GM12878 (cell line): ENCODE measurements around the gene GRM1. TPM values are rescaled to one million over a fixed set of nuclear protein-coding genes. Genes with fewer than 3 reads are reported as not detected.

Source experiments
- ATAC-seq: fragments of 200-7000 bp; cut with Tn5 transposase; 3 replicates; pipeline ENCODE4 v1.9.1; 2020; ENCODE audit warnings: mild to moderate bottlenecking, moderate library complexity
- BruUV-seq: library from RNA; stranded (reverse); fragments of 400-500 nt; replicated peaks from 2 replicates; lab custom pipeline; 2021; lab: Mats Ljungman, UMichigan
- CTCF ChIA-PET: fragments of 300-600 bp; sonication (Branson Sonifier 250); formaldehyde crosslinking; extraction: SDS; loops from one replicate; lab custom pipeline; 2021; ENCODE audit warnings: inconsistent platforms; lab: Yijun Ruan, JAX
- POLR2A ChIA-PET: fragments of 350-600 bp; formaldehyde crosslinking; extraction: SDS; loops from one replicate; lab custom pipeline; 2021; ENCODE audit warnings: inconsistent platforms; lab: Charles Lee
- RAD21 ChIA-PET: fragments of 300-600 bp; sonication (Branson Sonifier 250); formaldehyde crosslinking; loops from one replicate; lab custom pipeline; 2023; ENCODE audit warnings: antibody characterized with exemption; ENCODE audit not compliant: unreplicated experiment; lab: Charles Lee
- SMC1A ChIA-PET: fragments of 300-600 bp; sonication (Branson Sonifier 250); formaldehyde crosslinking; loops from one replicate; lab custom pipeline; 2023; ENCODE audit not compliant: unreplicated experiment, uncharacterized antibody; lab: Charles Lee
- DNase-seq: peaks from one replicate; pipeline ENCODE4 v3.0.0-alpha.2; 2011; ENCODE audit warnings: low read depth, low spot score
- FAIRE-seq: peaks from 3 replicates; lab custom pipeline; 2011; peaks lifted over from hg19 to GRCh38; lab: Jason Lieb, UNC
- H2AFZ ChIP-seq: 2 replicates; pipeline ENCODE4 v1.6.0; 2011; ENCODE audit warnings: low read depth, low read length, control low read depth; ENCODE audit not compliant: control insufficient read depth
- H3K27ac ChIP-seq: 2 replicates; pipeline ENCODE4 v1.5.1; 2011; ENCODE audit warnings: control low read depth; ENCODE audit not compliant: control insufficient read depth, insufficient read depth
- H3K27me3 ChIP-seq, 2 experiments: replicated peaks in 1 of 2; 2 replicates each; pipeline versions ENCODE4 v1.6.0 to v1.6.1; 2011; ENCODE audit warnings: low read length in 1 of 2; ENCODE audit not compliant: control insufficient read depth in 2 of 2, insufficient read depth in 2 of 2
- H3K36me3 ChIP-seq, 2 experiments: 2 replicates each; pipeline ENCODE4 v1.5.1; 2011; ENCODE audit warnings: low read length in 1 of 2; ENCODE audit not compliant: control insufficient read depth in 2 of 2, insufficient read depth in 2 of 2
- H3K4me1 ChIP-seq: 2 replicates; pipeline ENCODE4 v1.6.1; 2011; ENCODE audit warnings: mild to moderate bottlenecking, low read length, moderate library complexity, mixed read lengths; ENCODE audit not compliant: control insufficient read depth, insufficient read depth
- H3K4me2 ChIP-seq: 2 replicates; pipeline ENCODE4 v1.6.0; 2011; ENCODE audit warnings: control low read depth; ENCODE audit not compliant: control insufficient read depth, insufficient read depth
- H3K4me3 ChIP-seq: fragments of 200-600 bp; sonication (generic); 2 replicates; pipeline ENCODE4 v1.5.1; 2016
- H3K79me2 ChIP-seq: 2 replicates; pipeline ENCODE4 v1.6.0; 2011; ENCODE audit warnings: low read length; ENCODE audit not compliant: control insufficient read depth, insufficient read depth
- H3K9ac ChIP-seq: 2 replicates; pipeline ENCODE4 v1.8.0; 2011; ENCODE audit warnings: low read length, control low read depth, mixed read lengths; ENCODE audit not compliant: control insufficient read depth, insufficient read depth
- H3K9me3 ChIP-seq: replicated peaks from 3 replicates; pipeline ENCODE4 v1.5.1; 2011; ENCODE audit warnings: mild to moderate bottlenecking, low read length; ENCODE audit not compliant: control insufficient read depth, insufficient read depth
- H4K20me1 ChIP-seq: 2 replicates; pipeline ENCODE4 v1.6.0; 2011; ENCODE audit not compliant: control insufficient read depth, insufficient read depth
- ASH2L ChIP-seq: fragments of 300-600, 200-600 bp; sonication (generic); IDR thresholded peaks from 2 replicates; pipeline ENCODE4 v1.6.1; 2017; ENCODE audit warnings: low read depth, mild to moderate bottlenecking, borderline replicate concordance
- MEF2B ChIP-seq: fragments of 450-650 bp; IDR thresholded peaks from 2 replicates; pipeline ENCODE4 v1.6.1; 2018; ENCODE audit warnings: mild to moderate bottlenecking, moderate library complexity; ENCODE audit not compliant: partially characterized antibody, poor library complexity, severe bottlenecking
- WGBS: methylation state at CpG from one replicate; pipeline ENCODE4 v1.1.6; 2016; ENCODE audit warnings: low lambda C conversion rate; ENCODE audit not compliant: insufficient replicate concordance, insufficient coverage; ENCODE audit errors: missing lambda C conversion rate; 5-methylcytosine and 5-hydroxymethylcytosine counted together
- in situ Hi-C: fragments of 300-500 bp; cut with MboI; formaldehyde crosslinking; loops from 9 replicates; pipeline ENCODE4 v1.14.3; 2018; ENCODE audit warnings: mixed read lengths
- intact Hi-C: fragments of 100-400 bp; cut with micrococcal nuclease; formaldehyde crosslinking; loops from one replicate; pipeline ENCODE4 v1.14.2; 2022; ENCODE audit not compliant: unreplicated experiment
- polyA plus RNA-seq, 11 experiments: library from polyadenylated mRNA; depleted of rRNA in 4 of 11; unstranded in 6 of 11; stranded (reverse) in 5 of 11; fragments of >200 nt; fragmentation: Nextera tagmentation in 4 of 11; fragmentation: Illumina TruSeq in 1 of 11; extraction: Ambion mirVana in 4 of 11; extraction: Trizol in 1 of 11; gene quantifications; 1 replicate in 1 of 11; 2 replicates in 10 of 11; pipeline versions ENCODE4 v1.2.1 to v1.2.3, GENCODE V29; 2011 to 2016; ENCODE audit warnings: inconsistent platforms in 2 of 11, missing spikeins in 2 of 11, low read depth in 1 of 11
- total RNA-seq, 4 experiments: library from RNA; depleted of rRNA in 3 of 4; stranded (reverse); fragments of >200 nt in 3 of 4; fragmentation: Illumina TruSeq in 1 of 4; extraction: Trizol in 1 of 4; gene quantifications; 2 replicates each; pipeline versions ENCODE4 v1.2.1 to v1.2.3, GENCODE V29; 2013 to 2021
- TF ChIP-seq, protein P1 (sequence below): fragments of 450-650 bp; IDR thresholded peaks from 2 replicates; pipeline ENCODE4 v1.6.1; 2017; ENCODE audit warnings: mild to moderate bottlenecking

Gene GRM1
- total and polyA plus RNA-seq, 10 of the 15 experiments (the other 5 are each of a cell fraction or from before 2014, with no cell fraction given), result 0.04 TPM; not detected in 9

DNA sequence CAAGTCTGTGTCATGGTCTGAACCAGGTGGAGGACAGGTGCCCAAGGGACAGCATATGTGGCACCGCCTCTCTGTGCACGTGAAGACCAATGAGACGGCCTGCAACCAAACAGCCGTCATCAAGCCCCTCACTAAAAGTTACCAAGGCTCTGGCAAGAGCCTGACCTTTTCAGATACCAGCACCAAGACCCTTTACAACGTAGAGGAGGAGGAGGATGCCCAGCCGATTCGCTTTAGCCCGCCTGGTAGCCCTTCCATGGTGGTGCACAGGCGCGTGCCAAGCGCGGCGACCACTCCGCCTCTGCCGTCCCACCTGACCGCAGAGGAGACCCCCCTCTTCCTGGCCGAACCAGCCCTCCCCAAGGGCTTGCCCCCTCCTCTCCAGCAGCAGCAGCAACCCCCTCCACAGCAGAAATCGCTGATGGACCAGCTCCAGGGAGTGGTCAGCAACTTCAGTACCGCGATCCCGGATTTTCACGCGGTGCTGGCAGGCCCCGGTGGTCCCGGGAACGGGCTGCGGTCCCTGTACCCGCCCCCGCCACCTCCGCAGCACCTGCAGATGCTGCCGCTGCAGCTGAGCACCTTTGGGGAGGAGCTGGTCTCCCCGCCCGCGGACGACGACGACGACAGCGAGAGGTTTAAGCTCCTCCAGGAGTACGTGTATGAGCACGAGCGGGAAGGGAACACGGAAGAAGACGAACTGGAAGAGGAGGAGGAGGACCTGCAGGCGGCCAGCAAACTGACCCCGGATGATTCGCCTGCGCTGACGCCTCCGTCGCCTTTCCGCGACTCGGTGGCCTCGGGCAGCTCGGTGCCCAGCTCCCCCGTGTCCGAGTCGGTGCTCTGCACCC, 405.2 kb downstream of the GRM1 start:
- Histone ChIP-seq H3K36me3 (no peaks in the 10 kb centered on the region), H2AFZ (no peak overlapping the region), H3K79me2 (no peaks in the 10 kb centered on the region), H4K20me1 (no peaks in the 10 kb centered on the region), H3K4me1 (no peaks in the 10 kb centered on the region), H3K4me2 (no peak overlapping the region)
- BruUV-seq, result no TSS peak
- POLR2A ChIA-PET, result no interaction called here
- whole genome bisulfite sequencing, result 32% methylated on average over 59 of the region's 59 CpGs
- ATAC-seq, result no peak
- DNase-seq, result no peak
- CTCF ChIA-PET, result interaction anchor here (0.6 to 1.0 kb wide), 2 partner anchors 9 to 391 kb away, joined by 3 to 5 read pairs; no protein-coding TSS in a partner anchor
- RAD21 ChIA-PET, result no interaction called here
- TF ChIP-seq, protein P1, sequence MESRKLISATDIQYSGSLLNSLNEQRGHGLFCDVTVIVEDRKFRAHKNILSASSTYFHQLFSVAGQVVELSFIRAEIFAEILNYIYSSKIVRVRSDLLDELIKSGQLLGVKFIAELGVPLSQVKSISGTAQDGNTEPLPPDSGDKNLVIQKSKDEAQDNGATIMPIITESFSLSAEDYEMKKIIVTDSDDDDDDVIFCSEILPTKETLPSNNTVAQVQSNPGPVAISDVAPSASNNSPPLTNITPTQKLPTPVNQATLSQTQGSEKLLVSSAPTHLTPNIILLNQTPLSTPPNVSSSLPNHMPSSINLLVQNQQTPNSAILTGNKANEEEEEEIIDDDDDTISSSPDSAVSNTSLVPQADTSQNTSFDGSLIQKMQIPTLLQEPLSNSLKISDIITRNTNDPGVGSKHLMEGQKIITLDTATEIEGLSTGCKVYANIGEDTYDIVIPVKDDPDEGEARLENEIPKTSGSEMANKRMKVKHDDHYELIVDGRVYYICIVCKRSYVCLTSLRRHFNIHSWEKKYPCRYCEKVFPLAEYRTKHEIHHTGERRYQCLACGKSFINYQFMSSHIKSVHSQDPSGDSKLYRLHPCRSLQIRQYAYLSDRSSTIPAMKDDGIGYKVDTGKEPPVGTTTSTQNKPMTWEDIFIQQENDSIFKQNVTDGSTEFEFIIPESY, result no peak
- TF ChIP-seq MEF2B (no peak), ASH2L (no peak)
- TF ChIP-seq, all 136 proteins: peak for 0
- no peak for FAIRE-seq
- Histone ChIP-seq H3K9me3 (no peaks in the 10 kb centered on the region), H3K9ac (no peak overlapping the region), H3K27me3 (no peaks in the 10 kb centered on the region; a peak in 2 of 4 replicates), H3K4me3 (no peak overlapping the region), H3K27ac (no peak overlapping the region)
- intact Hi-C loops, result no loop called here
- in situ Hi-C loops, result no loop called here
- SMC1A ChIA-PET, result no interaction called here
